IPS DF 19.7 (cell line): Measurements from ENCODE around the gene ZNF217.
"Not testable (repeated sequence)": the region's sequence is repeated elsewhere in the genome, so short reads cannot be mapped to it uniquely, and the experiment has no call there.

Source experiments
- DNase-seq: peaks from one replicate; pipeline ENCODE4 v3.0.0-alpha.2; 2013; ENCODE audit warnings: low read depth, low spot score

Gene ZNF217

GRCh38 chr20:53598140-53599043, 4.8 kb upstream of the ZNF217 start:
- no peak for DNase-seq

DNA sequence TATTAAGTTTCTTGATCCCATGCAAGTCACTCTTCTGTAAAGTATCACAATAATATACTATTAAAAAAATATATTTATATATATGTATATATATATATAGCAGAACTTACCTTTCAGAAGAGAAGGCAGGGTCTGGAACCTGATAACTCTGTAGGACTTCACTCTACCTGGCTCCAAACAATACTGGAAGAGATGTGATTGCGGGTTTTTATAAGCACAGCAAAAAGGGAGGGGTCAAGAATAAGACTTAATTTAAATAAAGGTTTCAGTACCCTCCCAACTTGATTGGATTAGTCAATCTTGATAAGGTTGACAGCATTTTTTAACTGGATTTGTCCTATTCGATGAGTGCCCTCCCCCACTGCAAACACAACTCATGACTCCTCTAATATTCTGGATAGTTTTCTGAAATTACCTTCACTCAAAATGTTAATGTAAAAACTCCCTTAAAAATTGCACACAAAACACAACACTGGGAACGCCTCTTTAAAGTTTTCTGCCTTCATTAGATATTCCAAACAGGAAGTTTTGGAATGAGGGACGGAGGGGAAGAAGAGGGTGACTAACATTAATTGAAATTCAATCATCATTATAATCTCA, 4.0 kb upstream of the ZNF217 start:
- no peak for DNase-seq

GRCh38 chr20:53597030-53597482, 3.4 kb upstream of the ZNF217 start:
- no peak for DNase-seq

DNA sequence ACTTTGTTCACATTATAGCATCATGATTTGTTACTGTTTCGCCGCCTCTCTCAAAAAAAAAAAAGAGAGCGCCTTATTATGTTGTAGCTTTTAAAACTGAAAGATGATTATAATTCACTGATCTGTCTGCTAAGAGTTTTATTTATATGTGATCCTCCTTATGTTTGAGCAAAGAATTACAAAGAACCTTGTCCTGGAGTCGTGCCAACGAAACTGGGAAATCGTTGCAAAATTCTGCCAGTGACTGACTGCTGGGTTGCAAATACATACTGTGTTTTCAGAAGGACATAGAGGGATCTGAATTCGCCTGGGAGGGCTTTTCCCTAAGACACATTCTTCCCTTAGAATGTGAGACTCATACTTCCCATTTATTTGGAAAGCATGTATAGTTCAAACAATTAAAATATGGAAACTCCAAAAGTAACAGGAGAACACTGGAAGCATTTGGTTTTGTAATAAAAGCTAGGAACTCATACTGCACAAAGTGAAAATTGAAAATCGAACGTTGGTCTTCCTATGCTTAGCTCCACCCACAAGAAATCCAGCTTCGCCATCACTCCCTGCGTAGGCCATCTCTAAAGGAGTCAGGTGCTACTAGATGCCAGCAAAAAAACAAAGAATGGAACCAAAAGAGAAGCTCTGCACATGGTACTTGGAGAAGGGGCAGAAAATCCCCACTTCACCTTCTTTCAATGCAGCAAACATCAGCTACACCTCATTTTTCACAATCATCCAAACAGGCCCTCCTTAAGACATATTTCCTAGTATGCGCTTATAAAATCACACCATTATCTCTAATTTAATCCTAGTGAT, 2.8 kb upstream of the ZNF217 start:
- DNase-seq = not testable (repeated sequence)

DNA sequence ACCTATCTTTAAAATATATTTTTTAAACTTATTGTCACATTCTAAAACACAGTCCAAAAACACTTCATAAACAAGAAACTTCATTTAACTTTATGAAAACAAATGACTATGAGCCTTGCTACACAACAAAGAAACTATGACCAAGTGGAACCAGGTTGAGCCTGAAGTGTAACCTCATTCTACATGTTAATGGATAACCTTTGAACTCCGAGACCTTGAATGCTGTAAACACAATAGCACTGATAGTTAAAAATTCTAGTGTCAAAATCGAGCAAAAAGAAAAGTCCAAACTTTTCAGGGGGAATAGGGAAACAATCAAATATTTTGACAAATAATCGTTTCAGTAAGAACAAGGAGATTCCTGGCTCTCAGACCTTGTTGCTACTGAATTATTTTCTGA, 2.1 kb upstream of the ZNF217 start:
- DNase-seq = not testable (repeated sequence)

- no peak for DNase-seq
These were observed 1.4 kb upstream of the ZNF217 start for GRCh38 chr20:53595018-53595378.

DNA sequence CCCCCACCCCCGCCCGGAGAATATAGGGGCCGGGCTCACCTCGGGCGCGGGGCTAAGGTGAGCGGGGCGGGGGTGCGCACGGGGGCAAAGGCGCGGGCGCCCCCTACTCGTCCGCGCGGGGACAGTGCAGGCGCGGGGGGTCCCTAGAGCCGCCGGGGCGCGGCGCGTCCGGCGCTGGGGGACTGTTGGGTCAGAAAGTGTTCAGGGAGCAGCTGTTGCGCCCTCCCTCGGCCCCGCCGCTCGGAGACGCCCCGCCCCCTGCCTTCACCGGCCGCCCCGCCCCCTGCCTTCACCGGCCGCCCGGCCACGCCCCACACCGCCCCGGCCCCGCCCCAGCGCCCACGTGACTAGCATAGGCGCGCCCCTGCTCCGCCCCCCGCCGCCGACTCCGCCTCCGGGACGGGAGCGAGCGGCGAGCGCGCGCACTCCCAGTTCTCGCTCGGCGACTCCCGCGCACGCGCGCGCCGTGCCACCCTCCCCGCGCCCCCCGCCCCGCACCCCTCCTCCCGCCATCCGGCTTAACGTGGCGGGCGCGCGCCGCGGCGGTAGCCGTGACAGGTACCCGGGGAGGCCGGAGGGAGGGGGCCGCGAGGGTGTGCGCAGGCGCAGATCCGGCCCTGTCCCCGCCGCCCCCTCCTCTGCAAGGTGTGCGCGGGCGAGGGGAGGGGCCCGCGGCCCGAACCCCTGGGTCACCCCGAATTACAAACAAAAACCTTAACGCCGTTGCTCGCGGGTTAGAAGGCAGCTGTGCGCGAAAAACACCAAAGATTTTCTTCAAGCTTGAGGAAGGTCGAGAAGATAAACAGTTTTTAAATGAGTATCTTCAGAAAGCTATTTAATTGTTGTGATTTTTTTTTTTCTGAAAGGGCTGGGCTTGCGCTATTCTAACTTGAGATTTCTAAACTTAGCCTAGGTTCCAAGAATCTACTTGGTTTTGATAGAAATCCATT, 704 bp upstream of the ZNF217 start:
- DNase-seq = no peak

GRCh38 chr20:53592992-53593465, 610 bp downstream of the ZNF217 start:
- DNase-seq = no peak

- not testable (repeated sequence) for DNase-seq
These were observed 1.1 kb downstream of the ZNF217 start for GRCh38 chr20:53592454-53592991.

DNA sequence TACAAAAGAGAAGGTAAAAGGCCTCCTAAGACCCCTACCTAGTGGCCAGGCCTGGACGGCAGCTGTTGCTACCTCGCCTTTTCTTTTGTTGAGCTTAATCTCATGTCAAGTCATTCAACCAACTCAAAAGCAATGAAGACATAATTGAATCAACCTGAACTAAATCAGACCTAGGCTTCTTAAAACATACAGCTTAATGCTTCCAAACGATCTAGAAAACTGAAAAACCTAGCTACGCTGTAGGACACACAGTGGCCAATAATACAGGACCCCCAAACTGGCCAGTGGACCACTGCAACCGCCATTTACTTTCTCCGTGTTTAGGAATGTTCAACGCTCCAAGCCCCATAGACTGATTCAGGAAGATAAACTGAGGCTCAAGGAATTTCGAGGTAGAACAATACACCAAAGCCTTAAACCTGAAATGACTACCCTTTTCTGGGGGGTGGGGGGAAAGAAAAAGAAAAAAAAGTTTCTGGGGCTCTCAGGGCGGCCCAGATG, 1.6 kb downstream of the ZNF217 start:
- DNase-seq = not testable (repeated sequence)

DNA sequence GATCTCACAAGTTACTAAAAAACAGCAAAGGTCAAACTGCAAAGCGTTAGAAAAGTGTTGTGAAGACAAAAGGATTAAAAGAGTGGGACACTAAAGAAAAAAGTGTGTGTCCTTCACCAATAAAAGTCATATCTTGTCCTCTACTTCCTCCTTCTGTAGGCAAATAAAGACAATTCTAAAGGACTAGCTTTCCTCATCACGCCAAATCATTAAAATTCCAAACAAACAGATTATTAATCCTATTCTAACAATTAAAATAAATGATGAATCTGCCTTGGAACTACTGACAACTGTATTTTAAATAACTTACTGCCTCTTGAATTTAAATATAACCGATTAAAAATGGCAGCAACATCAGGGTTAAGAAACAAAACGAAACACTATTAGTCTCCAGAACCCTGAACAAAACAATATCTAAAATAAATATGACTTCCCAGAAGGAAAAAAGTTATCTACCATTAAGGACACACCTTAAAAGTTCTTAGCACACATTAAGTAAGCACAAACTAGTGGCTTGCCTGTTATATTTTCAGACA, 2.4 kb downstream of the ZNF217 start:
- DNase-seq = not testable (repeated sequence)

- DNase-seq = not testable (repeated sequence)
These were observed 3.0 kb downstream of the ZNF217 start for GRCh38 chr20:53590608-53591007.

GRCh38 chr20:53590122-53590521, 3.5 kb downstream of the ZNF217 start:
- DNase-seq = not testable (repeated sequence)

DNA sequence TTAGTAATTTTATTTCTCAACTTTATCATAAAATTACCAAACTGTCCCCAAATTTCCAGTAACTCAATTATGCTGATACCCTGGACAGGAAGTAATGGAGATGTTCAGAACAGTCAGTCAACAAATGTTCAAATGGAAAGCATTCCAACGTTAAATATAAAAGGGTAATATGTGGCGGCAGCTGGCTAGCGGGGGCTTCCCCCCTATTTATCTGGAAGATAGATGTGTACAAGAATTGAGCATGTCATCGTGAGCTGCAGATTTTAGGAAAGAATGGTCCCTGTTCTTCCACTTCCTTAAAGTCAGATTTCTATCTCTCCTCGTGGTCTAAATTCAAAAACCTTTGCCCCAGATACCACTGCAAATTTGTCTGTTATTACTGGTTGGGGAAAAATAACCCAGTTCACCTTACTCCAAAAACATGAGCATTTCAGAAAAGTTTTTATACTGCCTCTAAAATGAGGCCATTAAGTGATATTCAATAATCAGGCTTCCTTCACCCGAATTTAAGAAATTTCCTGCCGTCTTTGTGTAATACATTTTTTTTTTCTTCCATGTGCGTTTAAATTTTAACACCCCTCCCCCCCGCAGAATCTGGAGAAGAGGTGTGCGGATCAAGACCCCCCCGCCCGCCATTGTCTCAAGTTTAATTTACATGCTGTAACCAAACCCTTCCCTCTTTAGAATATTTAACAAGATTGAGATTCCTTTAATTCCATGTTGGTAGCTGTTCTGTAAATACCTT, 4.1 kb downstream of the ZNF217 start:
- not testable (repeated sequence) for DNase-seq

- DNase-seq = not testable (repeated sequence)
These were observed 6.4 kb downstream of the ZNF217 start for GRCh38 chr20:53587157-53587703.

GRCh38 chr20:53586640-53587039, 7.0 kb downstream of the ZNF217 start:
- DNase-seq = no peak

- not testable (repeated sequence) for DNase-seq
These were observed 7.7 kb downstream of the ZNF217 start for GRCh38 chr20:53585910-53586309.

DNA sequence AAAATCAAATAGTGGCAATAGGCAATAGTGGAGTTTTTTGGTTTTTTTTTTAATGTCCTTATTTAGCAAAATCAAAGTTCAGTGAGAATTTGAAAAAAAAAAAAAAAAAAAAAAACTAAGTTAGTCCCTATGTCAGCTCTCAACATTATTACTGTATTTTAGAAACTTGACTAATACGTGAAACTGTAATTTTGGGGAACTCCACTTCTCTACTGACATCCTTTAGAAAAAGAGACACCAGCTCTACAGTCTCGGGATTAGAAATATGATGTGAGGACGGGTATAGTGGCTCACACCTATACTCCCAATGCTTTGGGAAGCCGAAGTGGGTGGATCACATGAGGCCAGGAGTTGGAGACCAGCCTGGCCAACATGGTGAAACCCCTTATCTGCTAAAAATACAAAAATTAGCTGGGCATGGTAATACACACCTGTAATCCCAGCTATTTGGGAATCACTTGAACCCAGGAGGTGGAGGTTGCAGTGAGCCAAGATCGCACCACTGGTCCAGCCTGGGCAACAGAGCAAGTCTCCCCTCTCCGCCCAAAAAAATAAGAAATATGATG, 8.6 kb downstream of the ZNF217 start:
- not testable (repeated sequence) for DNase-seq

DNA sequence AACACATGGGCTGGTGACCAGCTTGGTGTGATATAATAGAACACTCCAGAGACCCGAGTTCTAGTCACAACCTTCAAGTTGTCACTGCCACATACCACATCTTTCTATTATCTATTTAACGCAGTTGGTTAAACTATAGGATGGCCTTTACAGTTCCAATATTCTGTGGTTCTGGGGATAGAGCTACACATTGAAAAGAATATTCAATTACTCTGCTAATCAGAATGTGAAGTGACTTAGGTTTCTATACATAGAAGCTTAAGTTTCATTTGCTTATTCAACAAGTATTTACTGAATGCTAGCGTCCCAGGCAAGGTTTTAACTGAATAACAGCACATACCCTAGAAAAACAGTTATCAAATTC, 9.1 kb downstream of the ZNF217 start:
- not testable (repeated sequence) for DNase-seq
